DOHH2 (cell line): ENCODE data around the gene FAIM2.

Source experiments
- H3F3A ChIP-seq: fragments of 200-600 bp; sonication (generic), shearing (Covaris generic); 2 replicates; pipeline ENCODE4 v1.6.0; 2016; ENCODE audit warnings: antibody characterized with exemption, mild to moderate bottlenecking; ENCODE audit not compliant: control insufficient read depth, insufficient read depth
- H3K27ac ChIP-seq: fragments of 200-600 bp; sonication (generic); 2 replicates; pipeline ENCODE4 v1.5.1; 2014; ENCODE audit warnings: low read depth, mild to moderate bottlenecking, low read length, moderate library complexity
- H3K27me3 ChIP-seq: fragments of 200-600 bp; sonication (generic); 2 replicates; pipeline ENCODE4 v1.6.1; 2014; ENCODE audit warnings: mild to moderate bottlenecking, low read length, mixed read lengths; ENCODE audit not compliant: control insufficient read depth
- H3K36me3 ChIP-seq: fragments of 200-600 bp; sonication (generic); 2 replicates; pipeline ENCODE4 v1.6.1; 2014; ENCODE audit warnings: mild to moderate bottlenecking, low read length, moderate library complexity, mixed read lengths; ENCODE audit not compliant: control insufficient read depth
- H3K4me1 ChIP-seq: fragments of 200-600 bp; sonication (generic); 2 replicates; pipeline ENCODE4 v1.6.1; 2014; ENCODE audit warnings: mild to moderate bottlenecking, low read length, mixed read lengths; ENCODE audit not compliant: control insufficient read depth
- H3K4me2 ChIP-seq: fragments of 200-600 bp; sonication (generic); 2 replicates; pipeline ENCODE4 v1.6.0; 2014; ENCODE audit warnings: mild to moderate bottlenecking, low read length, moderate library complexity
- H3K4me3 ChIP-seq: fragments of 200-600 bp; sonication (generic); 2 replicates; pipeline ENCODE4 v1.5.1; 2014; ENCODE audit warnings: mild to moderate bottlenecking, low read length, mixed read lengths
- H3K79me2 ChIP-seq: fragments of 200-600 bp; sonication (generic); 2 replicates; pipeline ENCODE4 v1.6.1; 2014; ENCODE audit warnings: mild to moderate bottlenecking, low read length, mixed read lengths; ENCODE audit not compliant: control insufficient read depth
- H3K9me2 ChIP-seq: fragments of 200-600 bp; sonication (generic); replicated peaks from 2 replicates; pipeline ENCODE4 v1.6.1; 2014; ENCODE audit warnings: mild to moderate bottlenecking, low read length, mixed read lengths; ENCODE audit not compliant: control insufficient read depth
- H3K9me3 ChIP-seq: fragments of 200-600 bp; sonication (generic); 2 replicates; pipeline ENCODE4 v1.6.1; 2014; ENCODE audit warnings: antibody characterized with exemption, low read length, mixed read lengths; ENCODE audit not compliant: control insufficient read depth, insufficient read depth
- H4K20me1 ChIP-seq: fragments of 200-600 bp; sonication (generic); 2 replicates; pipeline ENCODE4 v1.6.0; 2014; ENCODE audit warnings: low read depth, mild to moderate bottlenecking, antibody characterized with exemption, low read length, moderate library complexity; ENCODE audit not compliant: control insufficient read depth, insufficient read depth
- CTCF ChIP-seq: fragments of 200-600 bp; sonication (generic); IDR thresholded peaks from one replicate; pipeline ENCODE4 v1.5.1; 2014; ENCODE audit warnings: antibody characterized with exemption, mild to moderate bottlenecking, low read depth, low read length; ENCODE audit not compliant: poor library complexity, severe bottlenecking
- EZH2phosphoT487 ChIP-seq: fragments of 200-600 bp; sonication (generic); IDR thresholded peaks from 2 replicates; pipeline ENCODE4 v1.6.1; 2017; ENCODE audit warnings: borderline replicate concordance, mild to moderate bottlenecking, antibody characterized with exemption, low read length, moderate library complexity, mixed read lengths

FAIM2 gene

DNA sequence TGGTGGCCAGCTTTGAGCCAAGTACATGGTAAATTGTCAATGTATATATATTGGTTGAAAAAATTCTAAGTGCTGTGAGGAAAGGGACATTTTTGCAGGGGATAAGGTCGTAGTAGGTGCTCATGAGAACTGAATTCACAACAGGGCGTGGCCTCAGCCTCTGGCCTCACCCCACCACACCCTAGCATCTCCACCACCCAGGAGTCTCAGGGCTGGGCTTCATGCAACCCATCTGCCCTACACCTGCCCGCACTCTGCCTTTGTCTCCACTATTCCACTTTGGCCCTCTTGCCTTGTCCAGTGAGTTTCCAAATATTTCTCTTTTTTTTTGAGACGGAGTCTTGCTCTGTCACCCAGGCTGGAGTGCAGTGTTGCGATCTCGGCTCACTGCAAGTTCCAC, 24.8 kb upstream of the FAIM2 start:
- Histone ChIP-seq H3K27me3 (peaks cover 19% of the 10 kb centered on the region), H3K79me2 (no peaks in the 10 kb centered on the region), H3F3A (no peaks in the 10 kb centered on the region), H3K4me1 (no peaks in the 10 kb centered on the region), H3K4me3 (no peak overlapping the region), H4K20me1 (no peaks in the 10 kb centered on the region), H3K4me2 (no peak overlapping the region), H3K9me3 (no peaks in the 10 kb centered on the region), H3K27ac (no peak overlapping the region), H3K9me2 (no peaks in the 10 kb centered on the region), H3K36me3 (no peaks in the 10 kb centered on the region)
- no peak for TF ChIP-seq EZH2phosphoT487
- TF ChIP-seq CTCF = no peak

DNA sequence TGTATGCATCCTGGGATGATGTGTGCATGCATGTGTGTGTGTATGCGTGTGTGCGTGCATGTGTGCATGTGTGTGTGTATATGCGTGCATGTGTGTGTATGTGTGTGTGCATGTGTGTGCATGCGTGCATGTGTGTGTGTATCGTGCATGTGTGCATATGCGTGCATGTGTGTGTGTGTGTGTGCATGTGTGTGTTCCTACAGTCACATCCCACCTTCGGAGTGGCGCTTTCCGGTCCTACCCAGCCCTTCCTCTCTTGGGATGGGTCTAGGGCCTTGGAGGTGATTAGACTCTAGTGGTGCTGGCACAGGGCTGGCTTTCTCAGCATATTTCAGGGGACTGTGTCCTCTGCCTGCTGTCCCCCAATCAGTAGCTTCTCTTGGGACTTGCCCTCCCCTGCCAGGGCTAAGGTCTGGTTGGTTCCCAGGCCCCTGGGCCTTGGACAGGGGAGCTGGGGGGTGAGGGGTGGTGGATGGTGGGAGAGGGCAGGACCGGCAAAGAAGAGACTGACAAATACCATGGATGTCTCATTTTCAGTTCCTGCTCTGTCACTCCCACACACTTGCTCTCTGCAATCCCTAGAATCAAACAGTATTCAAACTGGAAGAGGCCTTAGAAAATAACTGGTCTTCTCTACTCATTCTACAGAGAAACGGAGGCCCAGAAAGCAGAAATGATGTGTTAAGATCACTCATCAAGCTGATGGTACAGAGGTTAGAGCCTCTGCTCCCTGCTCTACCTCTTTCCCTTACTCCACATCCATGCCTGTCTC, 21.9 kb upstream of the FAIM2 start:
- no peaks in the 10 kb centered on the region for H4K20me1 ChIP-seq
- H3K9me2 ChIP-seq = no peaks in the 10 kb centered on the region
- H3K79me2 ChIP-seq = no peaks in the 10 kb centered on the region
- no peak for TF ChIP-seq CTCF
- TF ChIP-seq EZH2phosphoT487 = no peak
- no peaks in the 10 kb centered on the region for H3F3A ChIP-seq
- H3K27ac ChIP-seq = no peak overlapping the region
- H3K27me3 ChIP-seq = peaks cover 11% of the 10 kb centered on the region
- H3K4me2 ChIP-seq = no peak overlapping the region
- no peaks in the 10 kb centered on the region for H3K36me3 ChIP-seq
- no peaks in the 10 kb centered on the region for H3K4me1 ChIP-seq
- H3K9me3 ChIP-seq = no peaks in the 10 kb centered on the region
- H3K4me3 ChIP-seq = no peak overlapping the region

DNA sequence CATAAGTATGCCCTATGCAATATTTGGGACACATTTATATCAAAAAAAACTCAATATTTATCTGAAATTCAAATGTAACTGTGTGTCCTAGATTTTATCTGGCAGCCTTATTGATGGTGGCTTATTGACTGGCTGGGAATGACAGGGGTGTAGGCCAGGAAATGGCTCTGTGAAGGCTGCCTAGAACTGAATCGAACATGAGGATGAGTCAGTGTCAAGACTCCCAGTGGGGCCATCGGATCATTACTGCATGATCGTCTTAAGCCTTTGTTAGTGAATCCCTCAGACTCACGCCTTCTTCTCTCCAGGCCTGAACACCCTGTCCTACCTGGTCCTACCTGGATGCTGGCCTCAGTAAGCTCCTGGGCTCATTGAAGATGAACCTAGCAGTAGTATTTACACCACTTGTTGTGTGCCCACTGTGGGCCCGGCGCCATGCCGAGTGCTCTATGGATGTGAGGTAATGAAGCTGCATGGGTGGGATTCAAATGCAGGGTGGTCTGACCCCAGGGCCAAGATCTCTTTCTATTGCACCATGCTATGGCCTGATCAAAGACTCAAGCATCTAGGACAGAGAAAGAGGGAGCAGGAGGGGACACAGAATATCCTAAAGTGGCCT, 21.0 kb upstream of the FAIM2 start:
- H3K27ac ChIP-seq = no peak overlapping the region
- no peaks in the 10 kb centered on the region for H3K9me2 ChIP-seq
- no peaks in the 10 kb centered on the region for H3K36me3 ChIP-seq
- no peaks in the 10 kb centered on the region for H3F3A ChIP-seq
- H3K79me2 ChIP-seq = no peaks in the 10 kb centered on the region
- H3K9me3 ChIP-seq = no peaks in the 10 kb centered on the region
- peaks cover 11% of the 10 kb centered on the region for H3K27me3 ChIP-seq
- H3K4me1 ChIP-seq = no peaks in the 10 kb centered on the region
- no peak overlapping the region for H3K4me2 ChIP-seq
- no peak overlapping the region for H3K4me3 ChIP-seq
- TF ChIP-seq CTCF (no peak), EZH2phosphoT487 (no peak)
- no peaks in the 10 kb centered on the region for H4K20me1 ChIP-seq
